Loucy (cell line): Measurements from ENCODE around the gene RCAN2.

Experiments
- H2AFZ ChIP-seq: fragments of 200-600 bp; sonication (generic); 2 replicates; pipeline ENCODE4 v1.6.0; 2016; ENCODE audit warnings: antibody characterized with exemption, mild to moderate bottlenecking, low read length, moderate library complexity
- H3F3A ChIP-seq: fragments of 200-600 bp; 2 replicates; pipeline ENCODE4 v1.6.0; 2016; ENCODE audit warnings: antibody characterized with exemption, low read depth, mild to moderate bottlenecking
- H3K27me3 ChIP-seq: fragments of 200-600 bp; sonication (generic); 2 replicates; pipeline ENCODE4 v1.6.1; 2014; ENCODE audit warnings: low read length, mild to moderate bottlenecking; ENCODE audit not compliant: insufficient read depth, poor library complexity, severe bottlenecking
- H3K36me3 ChIP-seq: fragments of 200-600 bp; sonication (generic); 2 replicates; pipeline ENCODE4 v1.6.1; 2016; ENCODE audit warnings: low read length; ENCODE audit not compliant: insufficient read depth
- H3K4me1 ChIP-seq: fragments of 200-600 bp; sonication (generic); 2 replicates; pipeline ENCODE4 v1.5.1; 2014; ENCODE audit warnings: low read length, mild to moderate bottlenecking; ENCODE audit not compliant: insufficient read depth, poor library complexity, severe bottlenecking
- H3K4me2 ChIP-seq: fragments of 200-600 bp; sonication (generic); 2 replicates; pipeline ENCODE4 v1.6.0; 2014; ENCODE audit warnings: antibody characterized with exemption, low read length, low read depth, mild to moderate bottlenecking; ENCODE audit not compliant: poor library complexity, severe bottlenecking
- H3K4me3 ChIP-seq: fragments of 200-600 bp; sonication (generic); 2 replicates; pipeline ENCODE4 v1.5.1; 2014; ENCODE audit warnings: low read length, mild to moderate bottlenecking, mixed read lengths; ENCODE audit not compliant: poor library complexity, severe bottlenecking
- H3K79me2 ChIP-seq: fragments of 200-600 bp; sonication (generic); 2 replicates; pipeline ENCODE4 v1.6.1; 2014; ENCODE audit warnings: low read length; ENCODE audit not compliant: insufficient read depth
- H3K9ac ChIP-seq: fragments of 200-600 bp; sonication (generic); 2 replicates; pipeline ENCODE4 v1.6.0; 2014; ENCODE audit warnings: mild to moderate bottlenecking, low read depth, low read length, moderate library complexity; ENCODE audit not compliant: poor library complexity, severe bottlenecking
- H3K9me2 ChIP-seq: fragments of 200-600 bp; sonication (generic); replicated peaks from 2 replicates; pipeline ENCODE4 v1.6.1; 2016; ENCODE audit warnings: low read depth, low read length, mixed read lengths
- H3K9me3 ChIP-seq: fragments of 200-600 bp; sonication (generic); 2 replicates; pipeline ENCODE4 v1.6.1; 2014; ENCODE audit warnings: mild to moderate bottlenecking, antibody characterized with exemption, low read length, low read depth; ENCODE audit not compliant: insufficient read depth
- H4K20me1 ChIP-seq: fragments of 200-600 bp; sonication (generic); 2 replicates; pipeline ENCODE4 v1.6.0; 2014; ENCODE audit warnings: antibody characterized with exemption, low read length, mild to moderate bottlenecking; ENCODE audit not compliant: insufficient read depth, poor library complexity, severe bottlenecking
- CTCF ChIP-seq: fragments of 200-600 bp; sonication (generic); conservative IDR thresholded peaks from 2 replicates; pipeline ENCODE4 v1.5.1; 2014; ENCODE audit warnings: mild to moderate bottlenecking, antibody characterized with exemption, low read length
- EZH2phosphoT487 ChIP-seq: fragments of 200-600 bp; IDR thresholded peaks from 2 replicates; pipeline ENCODE4 v1.6.1; 2018; ENCODE audit warnings: antibody characterized with exemption, mild to moderate bottlenecking, moderate library complexity, borderline replicate concordance

The RCAN2 gene

GRCh38 chr6:46323966-46324622 lies 167.2 kb downstream of the RCAN2 start:
- Histone ChIP-seq H3K9ac (no peak overlapping the region), H4K20me1 (no peaks in the 10 kb centered on the region), H3F3A (no peaks in the 10 kb centered on the region), H3K36me3 (no peaks in the 10 kb centered on the region), H3K4me1 (no peaks in the 10 kb centered on the region), H3K9me2 (no peaks in the 10 kb centered on the region), H3K27me3 (no peaks in the 10 kb centered on the region), H3K9me3 (no peaks in the 10 kb centered on the region), H3K79me2 (no peaks in the 10 kb centered on the region), H3K4me2 (no peak overlapping the region), H3K4me3 (no peak overlapping the region), H2AFZ (no peak overlapping the region)
- TF ChIP-seq CTCF (no peak), EZH2phosphoT487 (no peak)

DNA sequence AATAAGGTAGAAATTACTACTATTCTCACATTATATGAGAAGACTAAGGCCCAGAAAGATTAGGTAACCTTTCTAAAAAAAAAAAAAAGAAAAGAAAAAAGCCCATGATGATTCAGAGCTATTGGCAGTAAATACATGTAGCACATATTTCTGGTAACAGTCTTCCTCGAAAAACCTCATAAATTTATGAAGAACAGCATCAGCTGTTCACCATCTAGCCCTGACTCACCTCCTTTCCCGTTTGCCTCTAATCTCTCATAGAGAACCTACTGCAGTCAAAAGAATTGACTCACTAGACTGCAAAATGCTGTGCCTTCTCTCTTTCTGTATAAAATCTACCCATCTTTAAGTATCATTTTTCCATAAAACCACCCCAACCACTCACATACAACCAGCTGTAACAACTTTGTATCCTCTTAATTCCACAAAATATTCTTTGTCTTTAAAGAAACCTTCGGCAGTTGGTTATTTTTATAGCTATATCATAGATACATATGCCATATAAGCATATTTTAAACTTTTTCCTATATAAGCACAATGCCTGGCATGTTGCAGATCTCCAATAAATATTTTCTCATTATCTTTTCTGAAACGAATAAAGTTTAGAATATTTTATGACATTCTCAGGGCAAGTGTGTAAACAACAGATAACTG lies 167.8 kb downstream of the RCAN2 start:
- no peak for TF ChIP-seq EZH2phosphoT487
- TF ChIP-seq CTCF: no peak
- H3K9me3 ChIP-seq: no peaks in the 10 kb centered on the region
- no peak overlapping the region for H3K4me2 ChIP-seq
- no peaks in the 10 kb centered on the region for H3K27me3 ChIP-seq
- no peaks in the 10 kb centered on the region for H3K36me3 ChIP-seq
- no peak overlapping the region for H3K4me3 ChIP-seq
- no peaks in the 10 kb centered on the region for H4K20me1 ChIP-seq
- H2AFZ ChIP-seq: no peak overlapping the region
- no peaks in the 10 kb centered on the region for H3F3A ChIP-seq
- H3K79me2 ChIP-seq: no peaks in the 10 kb centered on the region
- no peaks in the 10 kb centered on the region for H3K4me1 ChIP-seq
- H3K9me2 ChIP-seq: no peaks in the 10 kb centered on the region
- H3K9ac ChIP-seq: no peak overlapping the region

GRCh38 chr6:46320505-46320904 lies 170.7 kb downstream of the RCAN2 start:
- no peaks in the 10 kb centered on the region for H3K79me2 ChIP-seq
- no peak for TF ChIP-seq EZH2phosphoT487
- no peak overlapping the region for H3K4me2 ChIP-seq
- H3F3A ChIP-seq: no peaks in the 10 kb centered on the region
- no peaks in the 10 kb centered on the region for H3K36me3 ChIP-seq
- H4K20me1 ChIP-seq: no peaks in the 10 kb centered on the region
- H3K9me2 ChIP-seq: no peaks in the 10 kb centered on the region
- H3K27me3 ChIP-seq: no peaks in the 10 kb centered on the region
- no peak overlapping the region for H3K9ac ChIP-seq
- no peaks in the 10 kb centered on the region for H3K9me3 ChIP-seq
- no peaks in the 10 kb centered on the region for H3K4me1 ChIP-seq
- no peak overlapping the region for H2AFZ ChIP-seq
- H3K4me3 ChIP-seq: no peak overlapping the region

DNA sequence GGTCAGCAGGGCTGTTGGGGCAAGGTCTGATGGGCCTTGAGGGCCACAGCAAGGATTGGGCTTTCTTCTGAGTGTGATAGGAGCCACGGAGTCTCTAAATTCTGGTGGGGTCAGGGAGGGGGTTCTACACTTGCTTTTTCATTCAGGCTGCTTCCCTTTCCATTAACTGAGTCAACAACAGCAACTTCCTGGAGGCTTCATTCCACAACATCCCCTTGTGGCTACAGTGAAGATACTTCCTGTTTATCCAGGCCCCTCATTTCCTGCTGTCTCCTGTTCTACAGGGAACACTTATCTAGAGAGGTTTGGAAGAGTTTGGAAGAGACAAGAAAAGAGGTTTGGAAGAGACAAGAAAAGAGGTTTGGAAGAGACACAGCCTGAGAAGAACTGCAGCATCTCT lies 175.7 kb downstream of the RCAN2 start:
- Histone ChIP-seq H3F3A (no peaks in the 10 kb centered on the region), H2AFZ (no peak overlapping the region), H3K27me3 (no peaks in the 10 kb centered on the region), H3K79me2 (no peaks in the 10 kb centered on the region), H3K4me1 (no peaks in the 10 kb centered on the region), H3K9ac (no peak overlapping the region), H4K20me1 (no peaks in the 10 kb centered on the region), H3K4me2 (no peak overlapping the region), H3K9me2 (no peaks in the 10 kb centered on the region), H3K9me3 (no peaks in the 10 kb centered on the region), H3K4me3 (no peak overlapping the region), H3K36me3 (no peaks in the 10 kb centered on the region)
- no peak for TF ChIP-seq EZH2phosphoT487
- no peak for TF ChIP-seq CTCF
